GM12874 (cell line): Measurements from ENCODE around the gene RBM39.

Experiments
- CTCF ChIP-seq: IDR thresholded peaks from 2 replicates; pipeline ENCODE4 v1.5.1; 2011; ENCODE audit warnings: low read depth, mild to moderate bottlenecking, control low read depth, low read length, moderate library complexity; ENCODE audit not compliant: insufficient read depth

RBM39 gene

GRCh38 chr20:35772563-35773058 is 30.6 kb upstream of the RBM39 start:
- TF ChIP-seq CTCF, result no peak

- no peak for TF ChIP-seq CTCF
These were observed 29.9 kb upstream of the RBM39 start, which contains the start of gene PHF20 for GRCh38 chr20:35771689-35772562. Gene PHF20 (plus strand): TSS chr20:35772015. CDS start chr20:35801523, 29,508 bp downstream.

GRCh38 chr20:35771367-35771688 is 29.3 kb upstream of the RBM39 start:
- TF ChIP-seq CTCF, result no peak

GRCh38 chr20:35768731-35769664 is 26.9 kb upstream of the RBM39 start:
- no peak for TF ChIP-seq CTCF

- no peak for TF ChIP-seq CTCF
These were observed 25.8 kb upstream of the RBM39 start for GRCh38 chr20:35767683-35768481.

- TF ChIP-seq CTCF, result no peak
These were observed 24.8 kb upstream of the RBM39 start for GRCh38 chr20:35766843-35767242.

- TF ChIP-seq CTCF, result no peak
These were observed 20.4 kb upstream of the RBM39 start for GRCh38 chr20:35762461-35762860.
